K562 (cell line): ENCODE data around the gene SMIM12. TPM values are rescaled to one million over a fixed set of nuclear protein-coding genes. Genes with fewer than 3 reads are reported as not detected.

Experiments
- ARID3B ChIP-seq: fragments of 250-450 bp; sonication (Bioruptor Pico); IDR thresholded peaks from 2 replicates; pipeline ENCODE4 v1.4.0; 2020; ENCODE audit warnings: borderline replicate concordance
- ELK3 ChIP-seq: fragments of 450-650 bp; formaldehyde crosslinking; IDR thresholded peaks from 2 replicates; pipeline ENCODE4 v1.4.0; 2020; ENCODE audit warnings: mild to moderate bottlenecking
- MYBL2 ChIP-seq, 2 experiments: fragments of 450-650 bp in 1 of 2; sonication (generic) in 1 of 2; formaldehyde crosslinking in 1 of 2; IDR thresholded peaks; 2 replicates each; pipeline versions ENCODE4 v1.6.1 to v1.8.1; 2017 to 2022; ENCODE audit warnings: borderline replicate concordance in 1 of 2, inconsistent platforms in 1 of 2, low read depth in 1 of 2, mild to moderate bottlenecking in 1 of 2, missing genetic modification reagents in 1 of 2, moderate library complexity in 1 of 2
- NKRF ChIP-seq: fragments of 450-650 bp; IDR thresholded peaks from 2 replicates; pipeline ENCODE4 v1.6.1; 2016; ENCODE audit warnings: borderline replicate concordance
- RBBP5 ChIP-seq: fragments of 200-600 bp; sonication (generic); IDR thresholded peaks from 2 replicates; pipeline ENCODE4 v1.6.1; 2012; ENCODE audit warnings: borderline replicate concordance, mild to moderate bottlenecking, low read length, control low read depth, inconsistent platforms; ENCODE audit not compliant: insufficient read depth, poor library complexity, severe bottlenecking
- RNF219 ChIP-seq: fragments of 250-450 bp; sonication (Bioruptor Pico); IDR thresholded peaks from 2 replicates; pipeline ENCODE4 v1.5.0; 2022; ENCODE audit warnings: mild to moderate bottlenecking
- SAFB2 ChIP-seq: fragments of 200-400 bp; formaldehyde crosslinking; IDR thresholded peaks from 2 replicates; pipeline ENCODE4 v1.6.1; 2018; ENCODE audit warnings: borderline replicate concordance, low read length, low read depth, moderate library complexity; ENCODE audit not compliant: severe bottlenecking
- TAF1 ChIP-seq: IDR thresholded peaks from 2 replicates; pipeline ENCODE4 v1.6.1; 2011; ENCODE audit warnings: mild to moderate bottlenecking, low read length, moderate library complexity; ENCODE audit not compliant: insufficient read depth, control insufficient read depth, severe bottlenecking; ENCODE audit errors: extremely low read depth
- TCF15 ChIP-seq: fragments of 250-450 bp; sonication (Bioruptor Pico); IDR thresholded peaks from 2 replicates; pipeline ENCODE4 v1.8.0; 2022; ENCODE audit warnings: moderate library complexity, mild to moderate bottlenecking, inconsistent platforms
- polyA plus RNA-seq, 8 experiments: library from polyadenylated mRNA; depleted of rRNA in 4 of 8; stranded (reverse) in 5 of 8; unstranded in 3 of 8; fragments of >200 nt; fragmentation: Nextera tagmentation in 2 of 8; fragmentation: Illumina TruSeq in 1 of 8; extraction: Ambion mirVana in 2 of 8; extraction: Trizol in 1 of 8; gene quantifications; 2 replicates each; pipeline versions ENCODE4 v1.2.1 to v1.2.3, GENCODE V29; 2011 to 2014; ENCODE audit warnings: inconsistent platforms in 1 of 8, missing spikeins in 1 of 8
- total RNA-seq, 7 experiments: library from RNA; depleted of rRNA in 6 of 7; stranded (reverse); fragments of >200 nt in 6 of 7; fragmentation: Illumina TruSeq in 2 of 7; extraction: Trizol in 2 of 7; gene quantifications; 2 replicates each; pipeline versions ENCODE4 v1.2.1 to v1.2.3, GENCODE V29; 2011 to 2021; ENCODE audit warnings: low replicate concordance in 1 of 7
- TF ChIP-seq, protein P1 (sequence below): fragments of 150-350 bp; conservative IDR thresholded peaks from 2 replicates; pipeline ENCODE4 v1.6.1; 2014; ENCODE audit warnings: low read length

SMIM12 gene
- total and polyA plus RNA-seq, 9 of the 15 experiments (the other 6 are each of a cell fraction or from before 2014, with no cell fraction given) = 51.7 to 112 (median 63.9) TPM

- TF ChIP-seq TCF15 (CRISPR knock-in tag) (no peak), ELK3 (CRISPR knock-in tag) (no peak), MYBL2 (IDR thresholded peaks at IDR 0.05; ENCODE audit: low read depth) (no peak), MYBL2 (CRISPR knock-in tag; IDR thresholded peaks at IDR 0.05; ENCODE audit: borderline replicate concordance) (no peak), TAF1 (no peak), RBBP5 (no peak), SAFB2 (no peak), NKRF (no peak), ARID3B (CRISPR knock-in tag) (no peak), RNF219 (no peak)
- TF ChIP-seq, protein P1, sequence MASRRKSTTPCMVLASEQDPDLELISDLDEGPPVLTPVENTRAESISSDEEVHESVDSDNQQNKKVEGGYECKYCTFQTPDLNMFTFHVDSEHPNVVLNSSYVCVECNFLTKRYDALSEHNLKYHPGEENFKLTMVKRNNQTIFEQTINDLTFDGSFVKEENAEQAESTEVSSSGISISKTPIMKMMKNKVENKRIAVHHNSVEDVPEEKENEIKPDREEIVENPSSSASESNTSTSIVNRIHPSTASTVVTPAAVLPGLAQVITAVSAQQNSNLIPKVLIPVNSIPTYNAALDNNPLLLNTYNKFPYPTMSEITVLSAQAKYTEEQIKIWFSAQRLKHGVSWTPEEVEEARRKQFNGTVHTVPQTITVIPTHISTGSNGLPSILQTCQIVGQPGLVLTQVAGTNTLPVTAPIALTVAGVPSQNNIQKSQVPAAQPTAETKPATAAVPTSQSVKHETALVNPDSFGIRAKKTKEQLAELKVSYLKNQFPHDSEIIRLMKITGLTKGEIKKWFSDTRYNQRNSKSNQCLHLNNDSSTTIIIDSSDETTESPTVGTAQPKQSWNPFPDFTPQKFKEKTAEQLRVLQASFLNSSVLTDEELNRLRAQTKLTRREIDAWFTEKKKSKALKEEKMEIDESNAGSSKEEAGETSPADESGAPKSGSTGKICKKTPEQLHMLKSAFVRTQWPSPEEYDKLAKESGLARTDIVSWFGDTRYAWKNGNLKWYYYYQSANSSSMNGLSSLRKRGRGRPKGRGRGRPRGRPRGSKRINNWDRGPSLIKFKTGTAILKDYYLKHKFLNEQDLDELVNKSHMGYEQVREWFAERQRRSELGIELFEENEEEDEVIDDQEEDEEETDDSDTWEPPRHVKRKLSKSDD = no peak
Observed at GRCh38 chr1:34865981-34866761, 6.6 kb upstream of the SMIM12 start (continued).
